HS-27A (cell line): ENCODE results near the gene CDC42EP4.

Experiments used
- DNase-seq: peaks from one replicate; pipeline ENCODE4 v3.0.0-alpha.2; 2012; ENCODE audit warnings: low read depth, missing footprints

CDC42EP4 gene

DNA sequence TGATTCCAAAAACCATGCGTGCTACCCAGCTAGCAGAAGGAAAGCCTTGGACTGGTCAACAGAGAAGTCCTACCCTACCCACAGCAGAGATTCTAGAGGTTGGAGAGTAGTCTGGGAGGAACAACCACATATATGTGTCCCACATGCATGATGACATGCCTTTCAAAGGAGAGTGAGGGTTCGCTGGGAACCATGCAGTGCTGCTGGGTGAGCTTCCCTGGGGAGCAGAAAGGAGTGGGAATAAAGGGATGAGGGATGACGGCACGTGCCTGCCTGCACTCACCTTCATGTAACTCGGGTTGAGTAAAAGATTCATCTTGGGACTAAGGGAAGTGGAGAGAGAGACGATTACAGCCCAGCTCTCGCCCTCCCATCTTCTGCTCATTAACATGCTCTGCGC lies 59.9 kb downstream of the CDC42EP4 start:
- no peak for DNase-seq

DNA sequence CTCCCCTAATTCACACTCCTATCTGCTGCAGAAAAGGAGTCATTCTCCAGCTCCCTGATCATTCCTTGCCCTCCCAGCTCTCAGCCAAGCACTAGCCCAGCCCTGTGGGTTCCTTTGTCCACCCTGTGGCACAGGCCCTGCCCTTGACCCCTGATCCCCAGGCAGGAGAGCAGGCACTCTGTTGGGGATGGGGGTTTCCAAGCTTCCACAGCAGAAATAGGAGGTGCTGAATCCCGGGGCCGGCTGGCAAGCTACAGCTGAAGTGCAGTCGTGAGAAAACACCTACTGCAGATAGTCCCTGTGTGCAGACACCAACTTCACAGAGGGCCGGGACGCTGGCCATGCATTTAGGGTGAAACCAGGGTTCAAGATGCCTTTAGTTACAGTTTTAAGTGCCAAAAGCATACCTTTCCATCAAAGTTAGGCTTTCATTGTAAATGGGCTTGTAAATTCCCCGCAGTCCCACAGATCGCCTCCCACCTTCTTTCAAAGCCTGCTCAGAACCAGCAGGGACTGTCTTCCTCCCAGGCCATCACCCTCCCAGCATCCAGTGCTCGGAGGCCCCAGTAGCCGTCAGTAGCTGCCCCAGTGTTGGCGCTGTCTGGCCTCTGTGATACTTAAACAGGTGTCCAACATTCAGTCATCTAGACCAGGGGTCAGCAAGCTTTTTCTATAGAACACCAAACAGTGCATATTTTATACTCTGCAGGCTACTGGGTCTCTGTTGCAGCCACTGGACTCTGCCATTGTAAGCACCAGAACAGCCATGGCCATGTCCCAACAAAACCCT lies 60.8 kb downstream of the CDC42EP4 start:
- no peak for DNase-seq

DNA sequence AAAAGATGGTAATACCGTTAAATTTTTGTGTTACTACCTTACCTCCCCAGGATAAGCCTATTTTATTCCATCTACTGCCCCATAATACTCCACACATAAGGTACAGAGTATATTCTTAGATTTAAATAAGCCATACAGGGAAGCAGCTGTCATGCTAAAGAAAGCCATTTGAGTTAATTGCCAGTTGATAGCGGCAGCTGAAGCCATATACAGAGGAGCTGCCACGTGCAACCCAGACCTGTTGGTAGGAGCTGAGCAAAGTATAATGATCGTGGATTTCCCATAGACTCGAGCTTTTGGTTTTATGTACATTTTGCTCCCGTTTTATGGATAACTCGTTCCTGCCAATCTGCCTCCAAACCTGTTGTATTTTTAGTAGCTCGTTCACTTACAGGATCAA lies 62.1 kb downstream of the CDC42EP4 start:
- DNase-seq, result no peak

DNA sequence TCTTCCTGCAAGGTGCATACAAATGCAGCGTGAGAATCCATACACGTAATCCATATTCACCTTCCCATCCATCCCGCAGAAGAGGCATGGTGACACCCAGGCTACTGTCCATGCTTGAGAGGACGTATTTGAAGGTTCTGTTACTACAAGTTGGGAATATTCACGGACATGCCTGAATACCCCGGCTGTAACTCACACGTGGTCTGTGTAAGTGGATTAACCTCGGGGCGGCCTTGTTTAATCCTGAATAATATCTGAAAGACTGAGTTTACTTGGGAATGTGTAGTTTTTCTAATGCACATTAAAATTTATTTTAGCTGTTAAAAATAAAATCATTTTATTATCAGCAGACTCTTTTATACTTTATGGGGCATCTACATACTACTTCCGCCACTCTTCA lies 63.3 kb downstream of the CDC42EP4 start:
- DNase-seq, result no peak

DNA sequence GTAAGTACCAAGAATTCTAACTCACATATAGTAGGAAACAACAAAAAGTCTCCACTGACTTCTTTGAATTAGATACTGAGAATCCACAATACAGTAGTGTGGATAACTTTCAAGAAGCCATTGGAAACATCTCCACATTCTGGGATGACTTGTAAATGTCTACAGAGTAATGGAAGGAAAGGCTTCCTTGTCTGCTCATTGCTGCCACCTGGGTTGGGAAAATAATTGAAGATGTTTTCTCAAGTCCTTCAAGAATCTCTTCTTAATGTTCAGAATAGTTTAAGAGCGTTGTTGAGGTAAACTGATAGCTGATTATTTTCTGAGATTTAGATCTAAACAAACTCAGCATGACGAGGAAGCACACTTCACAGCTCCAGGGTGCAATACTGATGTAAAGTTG lies 64.1 kb downstream of the CDC42EP4 start:
- no peak for DNase-seq

DNA sequence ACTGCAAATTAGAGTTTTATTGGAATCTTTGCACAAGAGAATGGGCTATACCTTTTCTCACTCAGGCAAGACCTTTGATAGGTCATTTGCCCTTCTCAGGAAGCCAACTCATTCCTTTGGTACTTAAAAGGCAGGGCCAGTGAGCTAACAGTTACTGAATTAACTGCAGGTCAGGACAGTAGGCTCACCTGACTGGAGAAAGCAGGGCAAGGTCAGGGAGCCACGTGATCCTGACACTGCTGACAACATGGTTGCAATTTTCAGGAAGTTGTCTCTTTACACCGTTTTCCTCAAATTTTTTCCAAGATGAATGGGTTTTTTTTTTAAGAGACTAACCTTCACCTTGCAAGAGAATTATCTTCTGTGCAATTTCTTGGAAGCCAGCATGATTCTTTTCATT lies 71.2 kb downstream of the CDC42EP4 start:
- DNase-seq, result no peak

DNA sequence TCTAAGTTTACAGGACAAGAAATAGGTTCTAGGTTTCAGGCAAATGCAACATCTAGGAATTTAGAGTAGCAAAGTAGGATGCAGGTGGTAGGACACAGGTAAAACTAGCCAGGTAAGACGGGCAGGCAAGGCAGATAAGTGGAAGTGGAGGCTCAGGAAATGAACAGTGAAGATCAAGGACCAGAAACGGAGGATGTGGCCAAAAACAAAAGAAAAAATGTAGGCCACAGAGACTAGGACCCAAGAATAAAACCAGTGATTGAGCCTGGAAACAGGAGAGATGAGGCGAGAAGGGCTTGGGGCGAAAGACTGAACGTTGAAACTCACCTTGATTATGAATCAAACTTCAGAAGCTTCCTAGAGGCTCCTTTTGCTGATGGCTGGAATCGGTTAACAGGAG lies 74.1 kb downstream of the CDC42EP4 start:
- no peak for DNase-seq

DNA sequence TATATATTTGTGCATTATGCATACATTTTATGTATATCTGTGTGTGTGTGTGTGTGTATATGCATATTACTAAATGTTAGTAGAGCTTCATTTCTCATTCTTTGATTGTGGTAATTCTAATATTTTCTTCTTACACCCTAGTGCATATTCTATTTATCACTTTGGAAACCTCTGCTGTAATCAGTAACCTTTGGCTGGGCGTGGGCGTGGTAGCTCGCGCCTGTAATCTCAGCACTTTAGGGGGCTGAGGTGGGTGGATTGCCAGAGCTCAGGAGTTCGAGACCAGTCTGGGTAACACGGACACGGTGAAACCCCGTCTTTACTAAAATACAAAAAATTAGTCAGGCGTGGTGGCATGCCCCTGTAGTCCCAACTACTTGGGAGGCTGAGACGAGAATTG lies 77.1 kb downstream of the CDC42EP4 start:
- no peak for DNase-seq
